Liver (tissue), 9 donors: ENCODE measurements around the gene PPP3CA. TPM values are rescaled to one million over a fixed set of nuclear protein-coding genes. Genes with fewer than 3 reads are reported as not detected.

ENCODE experiments used
- DNase-seq: peaks from one replicate; pipeline ENCODE4 v3.0.0-alpha.2; 2017; ENCODE audit warnings: low spot score
- H3K27ac ChIP-seq, 2 donors: one replicate each; pipeline ENCODE4 v1.7.0; 2013; ENCODE audit warnings: inconsistent platforms in 2 of 2, low read length in 2 of 2, control low read depth in 1 of 2, low read depth in 1 of 2, mild to moderate bottlenecking in 1 of 2
- H3K27me3 ChIP-seq, 4 donors: one replicate each; pipeline versions ENCODE4 v1.6.1 to v1.7.0; 2013; ENCODE audit warnings: low read length in 3 of 4, inconsistent platforms in 1 of 4, mild to moderate bottlenecking in 1 of 4, moderate library complexity in 1 of 4; ENCODE audit not compliant: control insufficient read depth in 4 of 4, insufficient read depth in 4 of 4
- H3K36me3 ChIP-seq, 4 donors: one replicate each; pipeline versions ENCODE4 v1.6.1 to v1.7.0; 2013; ENCODE audit warnings: low read length in 3 of 4, mild to moderate bottlenecking in 3 of 4, low read depth in 1 of 4, moderate library complexity in 1 of 4; ENCODE audit not compliant: control insufficient read depth in 4 of 4, insufficient read depth in 3 of 4
- H3K4me1 ChIP-seq, 4 donors: one replicate each; pipeline versions ENCODE4 v1.6.1 to v1.7.0; 2013; ENCODE audit warnings: low read length in 3 of 4, mild to moderate bottlenecking in 3 of 4, moderate library complexity in 1 of 4; ENCODE audit not compliant: control insufficient read depth in 4 of 4, insufficient read depth in 4 of 4
- H3K4me3 ChIP-seq, 3 donors: one replicate each; pipeline versions ENCODE4 v1.6.1 to v1.7.0; 2013; ENCODE audit warnings: low read length in 3 of 3, control low read depth in 1 of 3, low read depth in 1 of 3, mild to moderate bottlenecking in 1 of 3
- H3K9ac ChIP-seq, 2 donors: one replicate each; pipeline ENCODE4 v1.7.0; 2013; ENCODE audit warnings: low read length in 2 of 2, mild to moderate bottlenecking in 2 of 2, moderate library complexity in 2 of 2, control low read depth in 1 of 2, low read depth in 1 of 2
- H3K9me3 ChIP-seq, 4 donors: one replicate each; pipeline versions ENCODE4 v1.6.1 to v1.7.0; 2013; ENCODE audit warnings: low read length in 3 of 4; ENCODE audit not compliant: control insufficient read depth in 4 of 4
- ATF3 ChIP-seq: IDR thresholded peaks from 2 replicates; pipeline ENCODE4 v1.6.1; 2016; ENCODE audit warnings: antibody characterized with exemption
- CTCF ChIP-seq: fragments of 150-350 bp; IDR thresholded peaks from 2 replicates; pipeline ENCODE4 v1.5.1; 2017; ENCODE audit warnings: improper control_type of control experiment, low read depth, low read length; ENCODE audit not compliant: missing input control
- EGR1 ChIP-seq, 2 donors: IDR thresholded peaks; 2 replicates each; pipeline ENCODE4 v1.6.1; 2016 to 2018; ENCODE audit warnings: antibody characterized with exemption in 2 of 2, low read depth in 2 of 2
- FOXA1 ChIP-seq: IDR thresholded peaks from 2 replicates; pipeline ENCODE4 v1.6.1; 2016; ENCODE audit warnings: antibody characterized with exemption
- FOXA2 ChIP-seq: IDR thresholded peaks from 2 replicates; pipeline ENCODE4 v1.6.1; 2016; ENCODE audit warnings: antibody characterized with exemption
- GABPA ChIP-seq, 2 donors: IDR thresholded peaks in 1 of 2; conservative IDR thresholded peaks in 1 of 2; 2 replicates each; pipeline ENCODE4 v1.6.1; 2016; ENCODE audit warnings: antibody characterized with exemption in 2 of 2, mild to moderate bottlenecking in 1 of 2, moderate library complexity in 1 of 2
- HNF4A ChIP-seq, 2 donors: conservative IDR thresholded peaks; 2 replicates each; pipeline ENCODE4 v1.6.1; 2016; ENCODE audit warnings: antibody characterized with exemption in 2 of 2, mild to moderate bottlenecking in 2 of 2
- HNF4G ChIP-seq: IDR thresholded peaks from 2 replicates; pipeline ENCODE4 v1.6.1; 2016; ENCODE audit warnings: antibody characterized with exemption
- JUND ChIP-seq, 2 donors: IDR thresholded peaks; 2 replicates each; pipeline ENCODE4 v1.6.1; 2016; ENCODE audit warnings: antibody characterized with exemption in 2 of 2
- NR2F2 ChIP-seq: IDR thresholded peaks from 2 replicates; pipeline ENCODE4 v1.6.1; 2016; ENCODE audit warnings: antibody characterized with exemption
- REST ChIP-seq: IDR thresholded peaks from 2 replicates; pipeline ENCODE4 v1.6.1; 2016; ENCODE audit warnings: antibody characterized with exemption, mild to moderate bottlenecking
- RXRA ChIP-seq, 2 donors: IDR thresholded peaks; 2 replicates each; pipeline ENCODE4 v1.6.1; 2017 to 2018; ENCODE audit warnings: antibody characterized with exemption in 2 of 2, mild to moderate bottlenecking in 1 of 2
- SP1 ChIP-seq: IDR thresholded peaks from 2 replicates; pipeline ENCODE4 v1.6.1; 2018; ENCODE audit warnings: antibody characterized with exemption, mild to moderate bottlenecking
- TAF1 ChIP-seq: conservative IDR thresholded peaks from 2 replicates; pipeline ENCODE4 v1.6.1; 2016; ENCODE audit warnings: antibody characterized with exemption, mild to moderate bottlenecking
- ZBTB33 ChIP-seq: IDR thresholded peaks from 2 replicates; pipeline ENCODE4 v1.6.1; 2016; ENCODE audit warnings: antibody characterized with exemption
- WGBS: extraction: QIAGEN DNeasy Blood & Tissue Kit; methylation state at CpG from one replicate; pipeline ENCODE4 v1.1.7; 2013; 5-methylcytosine and 5-hydroxymethylcytosine counted together
- polyA plus RNA-seq, 2 donors: library from polyadenylated mRNA; stranded (reverse) in 1 of 2; unstranded in 1 of 2; fragments of 200-250 nt in 1 of 2; fragments of >200 nt in 1 of 2; fragmentation: Nextera tagmentation in 1 of 2; extraction: Ambion mirVana in 1 of 2; gene quantifications; one replicate each; pipeline versions ENCODE4 v1.2.1 to v1.2.3, GENCODE V29; 2013 to 2015
- total RNA-seq, 2 donors: library from RNA; depleted of rRNA; stranded (reverse); fragments of >200 nt; gene quantifications; one replicate each; pipeline ENCODE4 v1.2.3, GENCODE V29; 2014
- donor health status: healthy.
- donor health status: healthy.
- donor health status: healthy.
- donor health status: healthy.
- donor health status: healthy.

The PPP3CA gene
- total and polyA plus RNA-seq, 4 donors: 3.6 to 18.2 (median 14.2) TPM

GRCh38 chr4:101076032-101076431 lies 271.3 kb downstream of the PPP3CA start:
- H3K36me3 ChIP-seq: no peaks in the 10 kb centered on the region
- no peak for DNase-seq
- no peaks in the 10 kb centered on the region for H3K9me3 ChIP-seq
- TF ChIP-seq HNF4G (no peak), HNF4A (conservative IDR thresholded peaks at IDR 0.05) (peak in 1 of 2 donors; percentile 3)
- H3K4me1 ChIP-seq: peaks cover 0 to 34% (median 15%) of the 10 kb centered on the region in 4 donors
- no peak overlapping the region for H3K27ac ChIP-seq
- H3K27me3 ChIP-seq: no peaks in the 10 kb centered on the region
- no peak overlapping the region for H3K4me3 ChIP-seq
- H3K9ac ChIP-seq: no peak overlapping the region
- 29% methylated on average over 1 of the region's 1 CpG for WGBS

GRCh38 chr4:101075536-101075935 lies 271.8 kb downstream of the PPP3CA start:
- H3K36me3 ChIP-seq: no peaks in the 10 kb centered on the region
- no peak overlapping the region for H3K9ac ChIP-seq
- peaks cover 0 to 34% (median 15%) of the 10 kb centered on the region in 4 donors for H3K4me1 ChIP-seq
- H3K27ac ChIP-seq: no peak overlapping the region
- no peaks in the 10 kb centered on the region for H3K27me3 ChIP-seq
- TF ChIP-seq GABPA (IDR thresholded peaks at IDR 0.05 in 1 of 2, conservative IDR thresholded peaks at IDR 0.05 in 1 of 2): no peak
- TF ChIP-seq REST: no peak
- no peak for TF ChIP-seq EGR1 (IDR thresholded peaks at IDR 0.05; ENCODE audit: low read depth in 2 of 2)
- TF ChIP-seq RXRA (IDR thresholded peaks at IDR 0.05): no peak
- TF ChIP-seq TAF1: no peak
- TF ChIP-seq SP1: no peak
- no peak for TF ChIP-seq HNF4G
- no peak for TF ChIP-seq JUND (IDR thresholded peaks at IDR 0.05)
- 99% methylated on average over 1 of the region's 1 CpG for WGBS
- no peak overlapping the region for H3K4me3 ChIP-seq
- H3K9me3 ChIP-seq: no peaks in the 10 kb centered on the region
- no peak for DNase-seq

GRCh38 chr4:101074326-101074725 lies 273.0 kb downstream of the PPP3CA start:
- H3K9me3 ChIP-seq: no peaks in the 10 kb centered on the region
- no peak for DNase-seq
- H3K36me3 ChIP-seq: no peaks in the 10 kb centered on the region
- no peak overlapping the region for H3K9ac ChIP-seq
- over 99% methylated on average over 2 of the region's 2 CpGs for WGBS
- no peak overlapping the region for H3K4me3 ChIP-seq
- no peak overlapping the region for H3K27ac ChIP-seq
- TF ChIP-seq NR2F2: no peak
- TF ChIP-seq RXRA (IDR thresholded peaks at IDR 0.05): no peak
- no peak for TF ChIP-seq ZBTB33
- no peak for TF ChIP-seq JUND (IDR thresholded peaks at IDR 0.05)
- no peak for TF ChIP-seq FOXA2
- TF ChIP-seq CTCF: no peak
- TF ChIP-seq EGR1 (IDR thresholded peaks at IDR 0.05; ENCODE audit: low read depth in 2 of 2): no peak
- TF ChIP-seq REST: no peak
- TF ChIP-seq HNF4A (conservative IDR thresholded peaks at IDR 0.05): no peak
- no peak for TF ChIP-seq ATF3
- no peak for TF ChIP-seq TAF1
- TF ChIP-seq FOXA1: no peak
- no peaks in the 10 kb centered on the region for H3K27me3 ChIP-seq
- peaks cover 0 to 28% (median 14%) of the 10 kb centered on the region in 4 donors for H3K4me1 ChIP-seq
